Ascending aorta (tissue), 2 donors: ENCODE data around the gene VSIR. TPM values are rescaled to one million over a fixed set of nuclear protein-coding genes. Genes with fewer than 3 reads are reported as not detected.
A peak's percentile ranks its signal among the peaks of the same experiment; 100 is the strongest.

Experiments used
- DNase-seq, 2 donors: peaks; one replicate each; pipeline ENCODE4 v3.0.0-alpha.2; 2019; ENCODE audit warnings: low spot score in 2 of 2
- H3K27ac ChIP-seq, 2 donors: fragments of 200-600 bp; sonication (generic); one replicate each; pipeline ENCODE4 v1.5.1; 2016 to 2017; ENCODE audit warnings: mild to moderate bottlenecking in 1 of 2
- H3K27me3 ChIP-seq: fragments of 200-600 bp; sonication (generic); one replicate; pipeline ENCODE4 v1.5.1; 2017
- H3K36me3 ChIP-seq, 2 donors: fragments of 200-600 bp; sonication (generic); one replicate each; pipeline ENCODE4 v1.5.1; 2016
- H3K4me1 ChIP-seq, 2 donors: fragments of 200-600 bp; sonication (generic); one replicate each; pipeline ENCODE4 v1.5.1; 2016 to 2017; ENCODE audit warnings: mild to moderate bottlenecking in 1 of 2
- H3K4me3 ChIP-seq, 2 donors: fragments of 200-600 bp; sonication (generic); one replicate each; pipeline ENCODE4 v1.5.1; 2016 to 2017; ENCODE audit warnings: mild to moderate bottlenecking in 1 of 2
- H3K9me3 ChIP-seq, 2 donors: fragments of 200-600 bp; sonication (generic); one replicate each; pipeline ENCODE4 v1.5.1; 2016
- CTCF ChIP-seq, 3 experiments: fragments of 200-600 bp in 2 of 3; fragments of 450-650 bp in 1 of 3; sonication (generic) in 2 of 3; IDR thresholded peaks; one replicate each; pipeline ENCODE4 v1.5.1; 2016 to 2019; ENCODE audit warnings: antibody characterized with exemption in 3 of 3, mild to moderate bottlenecking in 1 of 3, moderate library complexity in 1 of 3
- intact Hi-C: fragments of 100-400 bp; cut with DNase I; formaldehyde crosslinking; loops from one replicate; pipeline ENCODE4 v1.15.1; 2023
- total RNA-seq: library from RNA; depleted of rRNA; stranded (reverse); fragments of >200 nt; gene quantifications from one replicate; pipeline ENCODE4 v1.1.0, GENCODE V29; 2016

Gene VSIR
- total RNA-seq, 1 donor from 2014 or later, result 193 TPM

GRCh38 chr10:71814922-71815411, 41.6 kb upstream of the VSIR start:
- no peak for TF ChIP-seq CTCF (IDR thresholded peaks at IDR 0.05)
- no peaks in the 10 kb centered on the region for H3K9me3 ChIP-seq
- intact Hi-C loops, result loop anchor here (5.0 kb wide), 2 partner anchors 418 to 433 kb away; partner anchors contain the start of gene CDH23
- H3K4me3 ChIP-seq, result no peak overlapping the region
- peaks cover 48% of the 10 kb centered on the region in 2 donors for H3K36me3 ChIP-seq
- no peaks in the 10 kb centered on the region for H3K27me3 ChIP-seq
- DNase-seq, result no peak
- H3K27ac ChIP-seq, result no peak overlapping the region
- no peaks in the 10 kb centered on the region for H3K4me1 ChIP-seq

- peaks cover 28 to 30% of the 10 kb centered on the region in 2 donors for H3K36me3 ChIP-seq
- intact Hi-C loops, result loop anchor here (5.0 kb wide), 2 partner anchors 416 to 431 kb away; partner anchors contain the start of gene CDH23
- no peak overlapping the region for H3K4me3 ChIP-seq
- no peaks in the 10 kb centered on the region for H3K9me3 ChIP-seq
- no peak overlapping the region for H3K27ac ChIP-seq
- no peak for DNase-seq
- H3K4me1 ChIP-seq, result no peaks in the 10 kb centered on the region
- TF ChIP-seq CTCF (IDR thresholded peaks at IDR 0.05), result no peak
- no peaks in the 10 kb centered on the region for H3K27me3 ChIP-seq
These were observed 39.7 kb upstream of the VSIR start for GRCh38 chr10:71812913-71813590.

- H3K36me3 ChIP-seq, result peaks cover 21 to 22% of the 10 kb centered on the region in 2 donors
- H3K4me1 ChIP-seq, result no peaks in the 10 kb centered on the region
- H3K27ac ChIP-seq, result no peak overlapping the region
- peak; percentile 73 to 82 (median 77) for TF ChIP-seq CTCF (IDR thresholded peaks at IDR 0.05)
- intact Hi-C loops, result loop anchor here (5.0 kb wide), 2 partner anchors 415 to 430 kb away; partner anchors contain the start of gene CDH23
- H3K4me3 ChIP-seq, result no peak overlapping the region
- DNase-seq, result peak in 1 of 2 donors; percentile 75
- H3K9me3 ChIP-seq, result no peaks in the 10 kb centered on the region
- no peaks in the 10 kb centered on the region for H3K27me3 ChIP-seq
These were observed 38.9 kb upstream of the VSIR start for GRCh38 chr10:71812016-71812912.

GRCh38 chr10:71811351-71811750, 38.0 kb upstream of the VSIR start:
- no peak for TF ChIP-seq CTCF (IDR thresholded peaks at IDR 0.05)
- intact Hi-C loops, result loop anchor here (1.0 to 5.0 kb wide), 3 partner anchors 414 to 497 kb away; partner anchors contain the start of gene CDH23
- no peaks in the 10 kb centered on the region for H3K9me3 ChIP-seq
- H3K27me3 ChIP-seq, result no peaks in the 10 kb centered on the region
- H3K36me3 ChIP-seq, result peaks cover 11 to 13% of the 10 kb centered on the region in 2 donors
- no peak for DNase-seq
- H3K4me3 ChIP-seq, result no peak overlapping the region
- H3K4me1 ChIP-seq, result no peaks in the 10 kb centered on the region
- H3K27ac ChIP-seq, result no peak overlapping the region

- peaks cover 0 to 3% of the 10 kb centered on the region in 2 donors for H3K36me3 ChIP-seq
- no peak for DNase-seq
- H3K27me3 ChIP-seq, result no peaks in the 10 kb centered on the region
- H3K9me3 ChIP-seq, result no peaks in the 10 kb centered on the region
- no peak overlapping the region for H3K4me3 ChIP-seq
- H3K27ac ChIP-seq, result no peak overlapping the region
- intact Hi-C loops, result loop anchor here (5.0 kb wide), 2 partner anchors 413 to 428 kb away; partner anchors contain the start of gene CDH23
- no peak for TF ChIP-seq CTCF (IDR thresholded peaks at IDR 0.05)
- no peaks in the 10 kb centered on the region for H3K4me1 ChIP-seq
These were observed 36.9 kb upstream of the VSIR start for GRCh38 chr10:71810048-71810750.
